ENCODE results near the gene NHEJ1. TPM values are rescaled to one million over a fixed set of nuclear protein-coding genes. Genes with fewer than 3 reads are reported as not detected.

Gene NHEJ1
- total RNA-seq, 1 donor from 2014 or later = 13.0 TPM

- ATAC-seq (no peak), DNase-seq (no peak)
- intact Hi-C loops (cut with DNase I) = no loop called here
- Histone ChIP-seq H3K36me3 (no peaks in the 10 kb centered on the region), H3K27ac (no peak overlapping the region), H3K4me3 (no peak overlapping the region), H3K4me1 (peaks cover 11% of the 10 kb centered on the region), H3K9me3 (no peaks in the 10 kb centered on the region), H3K27me3 (ENCODE audit: low read depth) (no peaks in the 10 kb centered on the region)
- TF ChIP-seq, protein P1, sequence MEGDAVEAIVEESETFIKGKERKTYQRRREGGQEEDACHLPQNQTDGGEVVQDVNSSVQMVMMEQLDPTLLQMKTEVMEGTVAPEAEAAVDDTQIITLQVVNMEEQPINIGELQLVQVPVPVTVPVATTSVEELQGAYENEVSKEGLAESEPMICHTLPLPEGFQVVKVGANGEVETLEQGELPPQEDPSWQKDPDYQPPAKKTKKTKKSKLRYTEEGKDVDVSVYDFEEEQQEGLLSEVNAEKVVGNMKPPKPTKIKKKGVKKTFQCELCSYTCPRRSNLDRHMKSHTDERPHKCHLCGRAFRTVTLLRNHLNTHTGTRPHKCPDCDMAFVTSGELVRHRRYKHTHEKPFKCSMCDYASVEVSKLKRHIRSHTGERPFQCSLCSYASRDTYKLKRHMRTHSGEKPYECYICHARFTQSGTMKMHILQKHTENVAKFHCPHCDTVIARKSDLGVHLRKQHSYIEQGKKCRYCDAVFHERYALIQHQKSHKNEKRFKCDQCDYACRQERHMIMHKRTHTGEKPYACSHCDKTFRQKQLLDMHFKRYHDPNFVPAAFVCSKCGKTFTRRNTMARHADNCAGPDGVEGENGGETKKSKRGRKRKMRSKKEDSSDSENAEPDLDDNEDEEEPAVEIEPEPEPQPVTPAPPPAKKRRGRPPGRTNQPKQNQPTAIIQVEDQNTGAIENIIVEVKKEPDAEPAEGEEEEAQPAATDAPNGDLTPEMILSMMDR (IDR thresholded peaks at IDR 0.05) = no peak
Measured at GRCh38 chr2:219094171-219094570, 66.4 kb downstream of the NHEJ1 start.

- no peak for ATAC-seq
- peaks cover 24% of the 10 kb centered on the region for H3K4me1 ChIP-seq
Measured at GRCh38 chr2:219090436-219091299, 69.9 kb downstream of the NHEJ1 start.

GRCh38 chr2:219089330-219089729 is 71.3 kb downstream of the NHEJ1 start:
- TF ChIP-seq, protein P1 (IDR thresholded peaks at IDR 0.05) = no peak
- ATAC-seq (no peak), DNase-seq (no peak)
- H3K27me3 ChIP-seq (ENCODE audit: low read depth) = no peaks in the 10 kb centered on the region
- no peak overlapping the region for H3K27ac ChIP-seq
- no peak overlapping the region for H3K4me3 ChIP-seq
- peaks cover 18% of the 10 kb centered on the region for H3K4me1 ChIP-seq
- intact Hi-C loops (cut with DNase I) = no loop called here
- H3K9me3 ChIP-seq = no peaks in the 10 kb centered on the region
- H3K36me3 ChIP-seq = no peaks in the 10 kb centered on the region

More at GRCh38 chr2:219090436-219091299, 69.9 kb downstream of the NHEJ1 start:
- no peak overlapping the region for H3K4me3 ChIP-seq
- intact Hi-C loops (cut with DNase I) = no loop called here
- no peaks in the 10 kb centered on the region for H3K9me3 ChIP-seq
- H3K27me3 ChIP-seq (ENCODE audit: low read depth) = no peaks in the 10 kb centered on the region
- TF ChIP-seq, protein P1 (IDR thresholded peaks at IDR 0.05) = no peak
- DNase-seq = no peak
- no peak overlapping the region for H3K27ac ChIP-seq
- no peaks in the 10 kb centered on the region for H3K36me3 ChIP-seq

- H3K27ac ChIP-seq = no peak overlapping the region
- no peak overlapping the region for H3K4me3 ChIP-seq
- peaks cover 13% of the 10 kb centered on the region for H3K4me1 ChIP-seq
- TF ChIP-seq, protein P1 (IDR thresholded peaks at IDR 0.05) = no peak
- intact Hi-C loops (cut with DNase I) = no loop called here
- ATAC-seq (no peak), DNase-seq (no peak)
- H3K36me3 ChIP-seq = no peaks in the 10 kb centered on the region
- no peaks in the 10 kb centered on the region for H3K9me3 ChIP-seq
- no peaks in the 10 kb centered on the region for H3K27me3 ChIP-seq (ENCODE audit: low read depth)
Measured at GRCh38 chr2:219087848-219088247, 72.8 kb downstream of the NHEJ1 start.

- no peak for DNase-seq
- H3K27me3 ChIP-seq (ENCODE audit: low read depth) = no peaks in the 10 kb centered on the region
- ATAC-seq = no peak
Measured at GRCh38 chr2:219087361-219087760, 73.3 kb downstream of the NHEJ1 start.

More at GRCh38 chr2:219087361-219087760, 73.3 kb downstream of the NHEJ1 start:
- Histone ChIP-seq H3K36me3 (no peaks in the 10 kb centered on the region), H3K9me3 (no peaks in the 10 kb centered on the region), H3K4me1 (peaks cover 16% of the 10 kb centered on the region), H3K27ac (no peak overlapping the region), H3K4me3 (no peak overlapping the region)
- TF ChIP-seq, protein P1 (IDR thresholded peaks at IDR 0.05) = no peak
- intact Hi-C loops (cut with DNase I) = no loop called here
